Fibroblast of lung (primary cell): ENCODE measurements around the gene ROBO4. TPM values are rescaled to one million over a fixed set of nuclear protein-coding genes. Genes with fewer than 3 reads are reported as not detected.

Experiments used
- DNase-seq, 2 donors: peaks; one replicate each; pipeline versions ENCODE4 v3.0.0 to v3.0.0-alpha.2; 2010; ENCODE audit warnings: low read depth in 2 of 2
- H2AFZ ChIP-seq: 2 replicates; pipeline ENCODE4 v1.5.1; 2012; ENCODE audit warnings: low read length, control low read depth, inconsistent platforms
- H3K27ac ChIP-seq: 2 replicates; pipeline ENCODE4 v1.5.1; 2011; ENCODE audit warnings: low read length, control low read depth; ENCODE audit not compliant: insufficient read depth
- H3K27me3 ChIP-seq: 2 replicates; pipeline ENCODE4 v1.5.1; 2011; ENCODE audit warnings: mild to moderate bottlenecking, low read length; ENCODE audit not compliant: control insufficient read depth, insufficient read depth
- H3K36me3 ChIP-seq: 2 replicates; pipeline ENCODE4 v1.5.1; 2011; ENCODE audit warnings: low read length; ENCODE audit not compliant: control insufficient read depth, insufficient read depth
- H3K4me1 ChIP-seq: 2 replicates; pipeline ENCODE4 v1.5.1; 2011; ENCODE audit warnings: low read length; ENCODE audit not compliant: control insufficient read depth, insufficient read depth; ENCODE audit errors: extremely low read depth
- H3K4me2 ChIP-seq: 2 replicates; pipeline ENCODE4 v1.5.1; 2011; ENCODE audit warnings: low read length, control low read depth; ENCODE audit not compliant: insufficient read depth; ENCODE audit errors: extremely low read depth
- H3K4me3 ChIP-seq, 4 experiments: fragments of 200-600 bp in 1 of 4; sonication (generic) in 1 of 4; replicated peaks in 1 of 4; 2 replicates each; pipeline ENCODE4 v1.5.1; 2011 to 2016; ENCODE audit warnings: low read length in 4 of 4, low read depth in 3 of 4, mild to moderate bottlenecking in 3 of 4, control low read depth in 2 of 4, inconsistent platforms in 1 of 4, mixed read lengths in 1 of 4; ENCODE audit not compliant: insufficient read depth in 1 of 4; ENCODE audit errors: control extremely low read depth in 1 of 4
- H3K79me2 ChIP-seq: 2 replicates; pipeline ENCODE4 v1.5.1; 2012; ENCODE audit warnings: mild to moderate bottlenecking, low read length, inconsistent platforms; ENCODE audit not compliant: control insufficient read depth, insufficient read depth
- H3K9ac ChIP-seq: 2 replicates; pipeline ENCODE4 v1.5.1; 2011; ENCODE audit warnings: mild to moderate bottlenecking, low read length, control low read depth; ENCODE audit not compliant: insufficient read depth
- H3K9me3 ChIP-seq: 2 replicates; pipeline ENCODE4 v1.5.1; 2012; ENCODE audit warnings: low read depth, low read length; ENCODE audit not compliant: control insufficient read depth, insufficient read depth
- H4K20me1 ChIP-seq: 2 replicates; pipeline ENCODE4 v1.5.1; 2011; ENCODE audit warnings: low read length; ENCODE audit not compliant: control insufficient read depth, insufficient read depth; ENCODE audit errors: extremely low read depth
- EZH2 ChIP-seq: IDR thresholded peaks from 2 replicates; pipeline ENCODE4 v1.5.1; 2012; ENCODE audit warnings: low read length, control low read depth, mild to moderate bottlenecking; ENCODE audit errors: missing control alignments
- polyA plus RNA-seq, 2 donors: library from polyadenylated mRNA; depleted of rRNA in 1 of 2; stranded (reverse) in 1 of 2; unstranded in 1 of 2; fragments of >200 nt; gene quantifications; 2 replicates each; pipeline ENCODE4 v1.2.1, GENCODE V29; 2011 to 2012; ENCODE audit warnings: missing spikeins in 1 of 2
- total RNA-seq: library from RNA; depleted of rRNA; stranded (reverse); fragments of >200 nt; gene quantifications from 2 replicates; pipeline ENCODE4 v1.2.1, GENCODE V29; 2014
- TF ChIP-seq, protein P1 (sequence below), 2 donors: IDR thresholded peaks in 1 of 2; conservative IDR thresholded peaks in 1 of 2; 1 replicate in 1 of 2; 2 replicates in 1 of 2; pipeline ENCODE4 v1.5.1; 2011 to 2012; ENCODE audit warnings: low read length in 2 of 2, control low read depth in 1 of 2, inconsistent platforms in 1 of 2, low read depth in 1 of 2, mild to moderate bottlenecking in 1 of 2

Gene ROBO4
- total and polyA plus RNA-seq, 2 donors (not counting 1 experiment from before 2014, with no cell fraction given) = 0.45 to 0.66 TPM

DNA sequence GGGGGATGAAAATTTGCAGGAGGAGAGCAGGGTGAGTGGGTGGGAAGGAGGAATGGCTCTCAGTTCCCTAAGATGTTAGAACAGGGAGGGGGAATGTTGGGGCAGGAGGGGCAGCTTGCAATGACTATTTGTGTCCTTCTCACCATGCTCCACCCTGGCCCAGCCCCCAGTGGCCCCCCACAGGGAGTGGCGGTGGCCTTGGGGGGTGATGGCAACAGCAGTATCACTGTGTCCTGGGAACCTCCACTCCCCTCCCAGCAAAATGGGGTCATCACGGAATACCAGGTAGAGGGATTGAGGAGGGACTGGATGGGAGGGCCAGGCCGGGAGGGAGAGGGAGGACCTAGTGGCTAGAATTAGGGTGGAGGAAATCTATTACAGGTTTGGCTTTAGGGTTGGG lies 22.3 kb downstream of the ROBO4 start:
- TF ChIP-seq, protein P1, sequence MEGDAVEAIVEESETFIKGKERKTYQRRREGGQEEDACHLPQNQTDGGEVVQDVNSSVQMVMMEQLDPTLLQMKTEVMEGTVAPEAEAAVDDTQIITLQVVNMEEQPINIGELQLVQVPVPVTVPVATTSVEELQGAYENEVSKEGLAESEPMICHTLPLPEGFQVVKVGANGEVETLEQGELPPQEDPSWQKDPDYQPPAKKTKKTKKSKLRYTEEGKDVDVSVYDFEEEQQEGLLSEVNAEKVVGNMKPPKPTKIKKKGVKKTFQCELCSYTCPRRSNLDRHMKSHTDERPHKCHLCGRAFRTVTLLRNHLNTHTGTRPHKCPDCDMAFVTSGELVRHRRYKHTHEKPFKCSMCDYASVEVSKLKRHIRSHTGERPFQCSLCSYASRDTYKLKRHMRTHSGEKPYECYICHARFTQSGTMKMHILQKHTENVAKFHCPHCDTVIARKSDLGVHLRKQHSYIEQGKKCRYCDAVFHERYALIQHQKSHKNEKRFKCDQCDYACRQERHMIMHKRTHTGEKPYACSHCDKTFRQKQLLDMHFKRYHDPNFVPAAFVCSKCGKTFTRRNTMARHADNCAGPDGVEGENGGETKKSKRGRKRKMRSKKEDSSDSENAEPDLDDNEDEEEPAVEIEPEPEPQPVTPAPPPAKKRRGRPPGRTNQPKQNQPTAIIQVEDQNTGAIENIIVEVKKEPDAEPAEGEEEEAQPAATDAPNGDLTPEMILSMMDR (conservative IDR thresholded peaks at IDR 0.05 in 1 of 2, IDR thresholded peaks at IDR 0.05 in 1 of 2; ENCODE audit: low read depth in 1 of 2, low read length in 2 of 2) = no peak
- Histone ChIP-seq H3K27ac (no peak overlapping the region), H3K4me2 (peak overlapping the region; percentile 23), H3K9ac (no peak overlapping the region), H3K79me2 (no peaks in the 10 kb centered on the region), H3K27me3 (peaks cover 22% of the 10 kb centered on the region), H2AFZ (no peak overlapping the region), H3K9me3 (no peaks in the 10 kb centered on the region), H3K4me1 (peaks cover 2% of the 10 kb centered on the region), H3K36me3 (no peaks in the 10 kb centered on the region), H3K4me3 (peak overlapping the region in 2 of 4 experiments; percentile 51 to 66), H4K20me1 (no peaks in the 10 kb centered on the region)
- DNase-seq = no peak

DNA sequence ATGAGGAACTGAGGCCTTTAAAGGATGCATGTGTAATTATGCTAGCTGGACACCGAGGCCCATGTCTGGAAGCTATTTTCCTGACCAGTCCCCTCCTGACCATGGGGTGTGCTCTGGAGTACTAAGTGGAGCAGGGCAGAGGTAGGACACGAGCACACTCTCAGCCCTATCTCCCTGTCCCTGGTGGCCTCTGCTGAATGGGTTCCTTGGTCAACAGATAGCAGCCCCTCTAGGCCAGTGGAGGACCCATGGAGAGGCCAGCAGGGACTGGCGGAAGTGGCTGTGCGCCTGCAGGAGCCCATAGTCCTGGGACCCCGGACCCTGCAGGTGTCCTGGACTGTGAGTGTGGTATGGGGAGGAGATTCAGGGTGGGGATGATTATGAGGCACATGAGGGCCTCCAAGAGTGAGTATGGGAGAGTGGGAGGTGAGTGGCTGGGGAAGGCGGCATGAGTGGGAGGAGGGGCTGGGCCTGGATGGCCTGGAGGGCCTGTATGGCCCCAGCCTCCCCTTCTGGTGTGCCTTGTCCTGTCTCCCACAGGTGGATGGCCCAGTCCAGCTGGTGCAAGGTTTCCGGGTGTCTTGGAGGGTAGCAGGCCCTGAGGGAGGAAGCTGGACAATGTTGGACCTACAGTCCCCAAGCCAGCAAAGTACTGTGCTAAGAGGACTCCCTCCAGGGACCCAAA lies 23.0 kb downstream of the ROBO4 start:
- TF ChIP-seq, protein P1 (conservative IDR thresholded peaks at IDR 0.05 in 1 of 2, IDR thresholded peaks at IDR 0.05 in 1 of 2; ENCODE audit: low read depth in 1 of 2, low read length in 2 of 2) = no peak
- DNase-seq = no peak
- Histone ChIP-seq H3K4me1 (peaks cover 2% of the 10 kb centered on the region), H2AFZ (no peak overlapping the region), H3K9me3 (no peaks in the 10 kb centered on the region), H3K27me3 (peaks cover 28% of the 10 kb centered on the region), H3K4me2 (no peak overlapping the region), H3K4me3 (no peak overlapping the region), H3K79me2 (no peaks in the 10 kb centered on the region), H3K27ac (no peak overlapping the region), H3K36me3 (no peaks in the 10 kb centered on the region), H4K20me1 (no peaks in the 10 kb centered on the region), H3K9ac (no peak overlapping the region)

DNA sequence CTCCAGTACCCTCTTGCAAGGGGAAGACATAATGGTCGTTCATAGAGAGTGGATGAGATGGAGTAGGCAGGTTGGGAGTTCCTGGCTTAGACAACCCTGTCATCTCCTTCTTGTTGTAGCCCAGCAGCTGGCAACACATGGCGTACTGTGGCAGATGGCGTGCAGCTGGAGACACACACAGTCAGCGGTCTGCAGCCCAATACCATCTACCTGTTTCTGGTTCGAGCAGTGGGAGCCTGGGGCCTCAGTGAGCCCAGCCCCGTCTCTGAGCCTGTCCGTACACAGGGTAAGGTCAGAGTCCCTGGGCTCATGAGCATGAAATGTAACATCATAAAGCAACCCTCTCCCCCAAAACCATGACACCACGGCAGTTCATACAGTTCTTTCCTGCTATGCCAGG lies 23.7 kb downstream of the ROBO4 start:
- Histone ChIP-seq H3K36me3 (no peaks in the 10 kb centered on the region), H3K79me2 (no peaks in the 10 kb centered on the region), H4K20me1 (no peaks in the 10 kb centered on the region), H3K27me3 (peaks cover 36% of the 10 kb centered on the region), H3K4me2 (no peak overlapping the region), H3K4me3 (no peak overlapping the region), H3K27ac (no peak overlapping the region), H2AFZ (no peak overlapping the region), H3K9me3 (no peaks in the 10 kb centered on the region), H3K9ac (no peak overlapping the region), H3K4me1 (peaks cover 2% of the 10 kb centered on the region)
- no peak for TF ChIP-seq EZH2
- TF ChIP-seq, protein P1 (conservative IDR thresholded peaks at IDR 0.05 in 1 of 2, IDR thresholded peaks at IDR 0.05 in 1 of 2; ENCODE audit: low read depth in 1 of 2, low read length in 2 of 2) = no peak
- no peak for DNase-seq
